Endothelial cell (in vitro differentiated cells): ENCODE results near the gene KSR1. TPM values are rescaled to one million over a fixed set of nuclear protein-coding genes. Genes with fewer than 3 reads are reported as not detected.
A peak's percentile ranks its signal among the peaks of the same experiment; 100 is the strongest.
"Not testable (repeated sequence)": the region's sequence is repeated elsewhere in the genome, so short reads cannot be mapped to it uniquely, and the experiment has no call there.

ENCODE experiments used
- DNase-seq: peaks from one replicate; pipeline ENCODE4 v3.0.0; 2021; ENCODE audit warnings: low spot score
- H3K27ac Mint-ChIP-seq: one replicate; pipeline ENCODE4 v1.8.0; 2021; ENCODE audit warnings: mixed read lengths, inconsistent platforms; ENCODE audit not compliant: unreplicated experiment
- H3K27me3 Mint-ChIP-seq: one replicate; pipeline ENCODE4 v1.8.0; 2021; ENCODE audit warnings: mild to moderate bottlenecking, moderate library complexity, mixed read lengths, inconsistent platforms; ENCODE audit not compliant: unreplicated experiment
- H3K36me3 Mint-ChIP-seq: one replicate; pipeline ENCODE4 v1.8.0; 2021; ENCODE audit warnings: mild to moderate bottlenecking, low read depth, mixed read lengths, inconsistent platforms; ENCODE audit not compliant: unreplicated experiment
- H3K4me1 Mint-ChIP-seq: one replicate; pipeline ENCODE4 v1.8.0; 2021; ENCODE audit warnings: mild to moderate bottlenecking, mixed read lengths, inconsistent platforms; ENCODE audit not compliant: unreplicated experiment
- H3K4me3 Mint-ChIP-seq: one replicate; pipeline ENCODE4 v1.8.0; 2021; ENCODE audit warnings: mild to moderate bottlenecking, mixed read lengths, inconsistent platforms; ENCODE audit not compliant: unreplicated experiment
- H3K9me3 Mint-ChIP-seq: one replicate; pipeline ENCODE4 v1.8.0; 2021; ENCODE audit warnings: mixed read lengths, inconsistent platforms; ENCODE audit not compliant: unreplicated experiment
- CTCF ChIP-seq: fragments of 200-600 bp; sonication (generic); IDR thresholded peaks from one replicate; pipeline ENCODE4 v1.5.0; 2021; ENCODE audit warnings: antibody characterized with exemption; ENCODE audit not compliant: unreplicated experiment
- total RNA-seq: library from RNA; stranded (reverse); fragmentation: NEBNext Ultra II Directional; extraction: Animal tissue kit (Norgen Biotek cat#: 25700); gene quantifications from one replicate; pipeline ENCODE4 v1.2.1, GENCODE V29; 2021; ENCODE audit not compliant: unreplicated experiment

KSR1 gene
- total RNA-seq, 1 donor from 2014 or later = 65.2 TPM

DNA sequence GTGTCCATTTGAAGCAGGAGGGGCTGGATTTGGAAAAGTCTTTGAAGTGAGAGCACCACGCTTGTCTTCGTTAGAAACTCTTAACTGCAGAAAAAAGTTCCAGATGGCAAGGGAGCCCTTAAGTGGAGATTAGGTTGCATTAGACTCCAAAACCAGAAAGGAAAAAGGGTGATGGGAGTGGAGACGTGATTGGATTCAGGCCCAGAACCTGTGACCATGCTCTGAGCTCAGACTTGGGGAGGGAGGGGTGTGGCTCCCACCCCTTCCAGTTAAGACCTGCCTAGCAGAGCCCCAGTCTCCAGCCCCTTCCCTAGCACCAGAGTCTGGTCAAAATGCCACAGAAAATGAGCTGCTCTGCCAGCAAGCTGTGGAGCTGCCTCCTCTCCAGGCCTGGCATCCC, 168.3 kb downstream of the KSR1 start:
- no peak for TF ChIP-seq CTCF
- Mint-ChIP-seq H3K36me3 (peaks cover 49% of the 10 kb centered on the region), H3K4me1 (peaks cover 14% of the 10 kb centered on the region), H3K27me3 (peaks cover 4% of the 10 kb centered on the region), H3K9me3 (no peaks in the 10 kb centered on the region), H3K27ac (no peak overlapping the region), H3K4me3 (peak overlapping the region; percentile 26)
- no peak for DNase-seq

GRCh38 chr17:27625856-27626255, 169.6 kb downstream of the KSR1 start:
- H3K4me1 Mint-ChIP-seq = peaks cover 6% of the 10 kb centered on the region
- peaks cover 3% of the 10 kb centered on the region for H3K27me3 Mint-ChIP-seq
- H3K36me3 Mint-ChIP-seq = peaks cover 44% of the 10 kb centered on the region
- no peaks in the 10 kb centered on the region for H3K9me3 Mint-ChIP-seq
- no peak for DNase-seq
- no peak overlapping the region for H3K27ac Mint-ChIP-seq
- H3K4me3 Mint-ChIP-seq = peak overlapping the region; percentile 60
- TF ChIP-seq CTCF = no peak

DNA sequence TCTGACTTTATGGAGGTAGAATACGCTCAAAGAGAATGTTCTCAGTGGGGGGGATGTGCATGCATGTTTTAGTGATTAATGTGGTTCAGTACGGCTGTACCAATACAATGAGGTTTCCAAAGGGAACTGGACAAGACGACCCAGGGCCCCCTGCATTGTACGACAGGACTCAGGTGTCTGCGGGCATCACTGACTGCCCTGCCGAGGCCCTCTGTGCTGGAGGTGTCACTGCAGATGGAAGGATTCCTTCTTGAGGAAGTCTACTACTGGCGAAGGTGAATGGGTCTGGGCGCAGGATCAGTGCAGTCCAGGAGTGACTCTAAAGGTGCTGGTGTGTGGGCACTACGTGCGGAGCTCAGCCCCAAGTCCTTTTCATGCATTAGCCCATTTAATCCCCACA, 171.3 kb downstream of the KSR1 start:
- Mint-ChIP-seq H3K4me1 (peaks cover 2% of the 10 kb centered on the region), H3K27ac (no peak overlapping the region)

GRCh38 chr17:27628376-27628775, 172.1 kb downstream of the KSR1 start:
- no peak for TF ChIP-seq CTCF

More for the DNA sequence above, 171.3 kb downstream of the KSR1 start:
- Mint-ChIP-seq H3K9me3 (no peaks in the 10 kb centered on the region), H3K27me3 (peaks cover 2% of the 10 kb centered on the region), H3K4me3 (no peak overlapping the region), H3K36me3 (peaks cover 31% of the 10 kb centered on the region)
- no peak for DNase-seq
- TF ChIP-seq CTCF = no peak

DNA sequence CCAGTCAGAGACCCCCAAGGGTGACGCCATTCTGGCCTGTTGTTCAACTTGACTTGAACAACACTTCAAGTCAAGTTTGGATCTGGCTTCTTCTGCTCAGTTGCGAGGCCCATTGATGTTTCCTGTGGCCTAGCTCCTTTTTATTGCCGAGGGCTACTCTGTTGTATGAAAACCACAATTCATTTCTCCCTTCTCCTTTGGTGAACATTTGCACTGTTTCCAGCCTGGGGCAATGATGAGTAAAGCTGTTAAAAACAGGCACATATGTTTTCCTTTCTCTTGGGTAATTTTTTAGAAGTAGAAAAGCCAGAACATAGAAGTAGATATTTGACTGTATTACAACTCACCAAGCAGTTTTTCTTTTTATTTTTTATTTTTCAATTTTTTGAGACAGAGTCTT, 173.0 kb downstream of the KSR1 start:
- H3K27me3 Mint-ChIP-seq, H3K4me1 Mint-ChIP-seq, H3K27ac Mint-ChIP-seq, H3K9me3 Mint-ChIP-seq, DNase-seq: not testable (repeated sequence)
- peaks cover 16% of the 10 kb centered on the region for H3K36me3 Mint-ChIP-seq
- peak overlapping the region; percentile 22 for H3K4me3 Mint-ChIP-seq

More at GRCh38 chr17:27628376-27628775, 172.1 kb downstream of the KSR1 start:
- Mint-ChIP-seq H3K36me3 (peaks cover 24% of the 10 kb centered on the region), H3K4me3 (no peak overlapping the region), H3K4me1 (peaks cover 2% of the 10 kb centered on the region), H3K27ac (no peak overlapping the region), H3K27me3 (peaks cover 2% of the 10 kb centered on the region), H3K9me3 (no peaks in the 10 kb centered on the region)
- no peak for DNase-seq
